Fibroblast of skin of left biceps (primary cell): ENCODE measurements around the gene PLXDC1.

ENCODE experiments used
- DNase-seq, 2 experiments: peaks; one replicate each; pipeline ENCODE4 v3.0.0-alpha.2; 2013; ENCODE audit warnings: low read depth in 2 of 2

Gene PLXDC1

GRCh38 chr17:39151150-39151942 is at the start of gene PLXDC1:
TSS of gene PLXDC1 (minus strand) at chr17:39151637. CDS start at chr17:39151437, 200 bp downstream.
- DNase-seq = no peak

DNA sequence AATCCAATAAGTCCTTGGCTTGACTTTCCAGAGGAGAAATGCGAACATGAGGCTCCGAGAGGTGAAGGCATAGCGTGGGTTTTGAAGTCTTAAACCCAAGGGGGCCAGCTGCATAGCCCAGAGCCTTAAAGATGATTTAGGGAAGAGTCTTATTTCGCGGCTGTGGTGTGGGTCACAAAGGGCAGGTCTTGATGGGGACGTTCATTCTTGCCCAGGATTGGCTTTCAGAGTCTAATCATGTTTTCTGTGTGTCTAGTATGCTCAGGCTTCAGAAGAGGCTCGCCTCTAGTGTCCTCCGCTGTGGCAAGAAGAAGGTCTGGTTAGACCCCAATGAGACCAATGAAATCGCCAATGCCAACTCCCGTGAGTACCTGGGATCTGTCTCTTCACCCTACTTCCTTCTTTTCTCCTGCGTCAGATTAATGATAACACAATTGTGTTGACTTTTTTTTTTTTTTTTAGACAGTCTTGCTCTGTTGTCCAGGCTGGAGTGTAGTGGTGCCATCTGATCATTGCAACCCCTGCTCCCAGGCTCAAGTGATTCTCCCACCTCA is 49.6 kb upstream of the PLXDC1 start:
- DNase-seq = no peak

DNA sequence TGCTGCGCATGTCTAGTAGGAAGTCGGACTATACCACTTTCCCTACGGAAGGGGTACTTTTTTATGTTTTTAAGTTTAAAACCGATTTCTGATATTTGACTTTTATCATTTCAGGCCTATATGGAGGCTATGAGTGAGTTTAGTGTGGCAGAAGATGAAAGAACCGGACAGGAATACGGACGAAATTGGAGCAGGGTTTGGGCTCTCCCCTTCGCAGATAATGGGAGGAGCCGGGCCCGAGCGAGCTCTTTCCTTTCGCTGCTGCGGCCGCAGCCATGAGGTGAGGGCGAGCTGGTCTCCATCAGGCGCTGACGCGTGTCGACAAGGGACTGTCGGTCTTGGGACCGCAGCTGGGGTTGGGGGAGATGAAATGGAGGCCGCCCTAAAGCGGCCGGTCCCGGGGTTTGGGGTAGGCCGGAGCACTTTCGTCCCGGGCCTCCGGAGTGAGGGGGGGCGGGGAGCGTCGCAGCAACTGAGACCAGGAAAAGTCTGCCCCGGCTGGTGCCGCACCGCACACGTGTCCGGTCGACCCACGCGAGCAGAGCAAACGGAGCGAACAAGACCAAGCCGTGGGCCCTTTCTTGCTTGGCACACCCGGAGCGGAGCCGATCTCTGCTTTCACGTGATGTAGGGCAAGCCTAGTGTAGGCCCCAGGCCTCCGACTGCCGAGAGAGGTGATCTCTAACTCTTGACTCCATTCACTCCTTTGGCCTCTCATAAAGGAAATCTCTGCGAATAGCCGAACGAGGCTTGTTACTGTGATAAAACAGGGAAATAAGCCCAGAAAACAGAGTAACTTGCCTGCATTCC is 48.8 kb upstream of the PLXDC1 start, which contains the start of gene RPL19:
RPL19 (plus strand) TSS at position 214 of the 810 bp plus-strand sequence; CDS start at position 276, 62 bp downstream.
- DNase-seq = no peak

DNA sequence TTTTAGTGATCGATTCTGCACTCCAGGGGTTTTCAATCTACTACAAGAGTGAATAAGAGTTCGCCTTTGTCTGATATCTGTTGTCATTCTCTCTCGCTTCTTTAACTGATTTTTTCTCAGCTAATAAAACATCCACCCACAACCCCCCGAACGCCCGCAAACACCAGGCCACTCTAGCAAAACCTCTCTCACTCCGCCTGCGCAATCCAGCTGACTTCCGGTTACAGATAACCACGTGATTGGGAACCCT is 48.3 kb upstream of the PLXDC1 start:
- peak; percentile 85 to 88 for DNase-seq

GRCh38 chr17:39198186-39198566 is 46.7 kb upstream of the PLXDC1 start:
- DNase-seq = no peak

DNA sequence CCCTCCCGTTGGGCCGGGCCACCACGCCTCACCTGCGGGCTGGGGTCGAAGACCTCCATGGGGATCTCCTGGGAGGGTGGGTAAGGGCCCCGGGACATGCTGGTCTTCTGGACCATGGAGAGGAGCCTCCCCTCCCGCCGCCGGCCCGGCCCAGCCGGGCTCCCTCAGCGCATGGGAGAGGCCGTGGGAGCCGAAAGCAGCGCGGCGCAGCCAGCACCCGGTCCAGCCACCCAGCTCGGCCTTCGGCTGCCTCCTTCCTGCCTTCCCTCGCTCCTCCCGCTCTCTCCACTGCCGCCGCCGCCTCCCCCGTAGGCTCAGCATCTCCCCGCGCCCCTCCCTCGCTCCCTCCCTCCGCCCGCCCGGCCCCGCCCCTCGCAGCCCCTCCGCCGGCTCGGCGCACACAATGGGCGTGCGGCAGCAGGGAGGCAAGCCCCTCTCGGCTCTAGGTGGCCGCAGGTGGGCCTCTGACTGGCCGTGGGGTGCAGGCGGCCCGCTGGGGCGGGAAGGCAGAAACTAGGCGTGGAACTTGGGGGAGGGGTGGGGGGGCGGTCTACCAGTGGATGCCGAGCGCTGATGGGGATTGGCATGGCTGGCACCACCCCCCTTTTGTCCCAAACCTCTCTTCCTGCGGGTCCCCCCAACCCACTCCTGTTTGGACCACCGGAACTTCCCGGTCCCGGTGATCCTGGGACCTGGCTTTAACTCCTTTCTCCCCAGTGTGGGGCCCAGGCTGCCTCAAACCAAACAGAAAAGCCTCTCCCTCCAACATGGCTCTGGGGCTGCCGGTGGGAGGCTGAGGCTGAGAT is 46.1 kb upstream of the PLXDC1 start, which contains the start of gene CACNB1:
CACNB1 (minus strand) TSS at position 290 of the 806 bp plus-strand sequence; CDS start at position 116, 174 bp downstream.
- peak; percentile 39 to 42 for DNase-seq

DNA sequence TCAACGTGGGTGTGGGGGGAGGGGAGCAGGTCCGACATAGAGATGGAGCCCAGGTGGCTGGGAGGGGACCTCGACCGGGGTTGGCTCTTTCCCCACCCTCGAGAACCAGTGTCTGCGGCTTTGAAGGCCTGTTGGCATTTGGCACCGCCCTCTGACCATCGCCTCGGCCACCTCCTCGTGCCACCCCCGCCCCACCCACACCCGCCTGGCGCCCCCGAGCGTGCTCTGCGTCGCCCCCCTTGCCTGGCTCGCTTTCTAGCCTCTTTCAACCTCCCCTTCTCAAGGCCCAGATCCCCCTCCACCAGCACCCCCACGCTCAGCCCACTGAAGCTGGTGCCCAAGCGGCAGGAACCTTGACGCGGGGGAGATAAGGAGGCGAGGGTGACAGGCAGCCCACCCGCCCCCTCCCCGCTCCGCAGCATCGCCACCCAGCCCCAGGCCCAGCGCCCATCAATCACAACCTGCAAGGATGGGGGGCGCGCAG is 45.4 kb upstream of the PLXDC1 start:
- DNase-seq = no peak

DNA sequence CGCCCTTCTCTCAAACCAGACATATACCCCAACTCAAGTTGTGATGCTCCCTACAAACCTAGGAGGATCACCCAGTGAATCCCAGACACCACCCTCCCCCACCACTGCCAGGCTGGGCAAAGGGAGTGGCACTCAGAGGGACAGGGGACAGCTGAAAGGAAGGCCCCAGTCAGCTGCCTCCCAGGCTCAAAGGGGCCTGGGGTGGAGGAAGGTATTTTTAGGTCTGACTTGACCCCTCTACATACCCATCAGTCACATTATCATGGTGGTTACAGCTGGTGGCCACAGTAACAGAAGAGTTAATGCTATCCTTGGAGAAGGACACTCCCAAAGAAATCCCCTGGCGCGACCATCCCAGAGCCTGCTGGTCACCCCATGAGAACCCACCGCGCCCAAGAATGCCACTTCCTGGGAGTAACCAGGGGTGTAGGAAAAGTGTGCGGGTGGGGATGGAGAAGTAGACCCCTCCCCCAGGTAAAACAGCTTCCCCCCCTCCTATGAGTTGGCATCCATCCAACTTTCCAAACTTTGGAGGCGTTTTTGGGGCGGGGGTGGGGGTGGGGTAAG is 44.9 kb upstream of the PLXDC1 start:
- DNase-seq = no peak

- no peak for DNase-seq
These were observed 44.2 kb upstream of the PLXDC1 start for GRCh38 chr17:39195568-39196160.

- no peak for DNase-seq
These were observed 43.6 kb upstream of the PLXDC1 start for GRCh38 chr17:39194985-39195524.

DNA sequence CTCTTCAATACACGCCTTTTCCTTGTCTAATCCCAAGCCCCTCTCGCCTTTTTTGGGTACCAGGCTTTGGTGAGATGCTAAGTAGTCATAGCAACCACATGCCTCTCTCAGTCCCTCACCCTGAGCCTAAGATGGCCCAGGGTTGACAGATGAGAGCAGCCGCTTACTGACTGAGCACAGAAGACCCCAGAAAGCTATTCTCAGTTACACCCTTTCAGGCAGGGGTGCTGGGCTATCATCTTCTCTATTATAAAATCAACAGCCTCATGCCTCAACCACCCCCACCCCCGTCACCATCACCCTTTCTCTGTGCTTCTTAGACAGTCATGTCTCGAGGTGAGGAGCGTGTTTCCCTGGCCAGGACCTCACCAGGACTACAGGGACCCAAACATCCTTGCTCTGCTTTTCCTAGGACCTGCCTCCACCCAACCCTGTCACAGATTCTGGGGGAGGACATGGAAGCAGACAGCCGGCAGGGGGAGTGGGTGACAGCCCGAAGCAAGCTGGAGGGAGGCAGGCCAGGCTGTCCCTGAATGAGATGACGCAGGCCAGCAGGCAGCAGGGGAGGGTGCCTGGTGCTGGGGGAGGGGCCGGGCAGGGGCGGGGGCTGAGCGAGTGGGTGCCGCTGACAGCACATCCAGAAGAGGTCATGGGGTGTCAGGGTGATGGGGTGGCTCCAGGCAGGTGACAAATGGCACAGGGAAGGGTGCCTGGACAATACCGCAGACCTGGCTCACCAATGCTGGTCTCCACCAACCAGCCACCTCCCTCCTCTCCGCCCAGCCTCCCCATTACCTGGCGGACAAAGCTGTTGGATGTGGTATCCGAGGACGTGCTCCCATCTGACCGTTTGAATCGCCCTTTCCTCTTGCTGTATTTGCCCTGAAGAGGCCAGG is 42.9 kb upstream of the PLXDC1 start:
- DNase-seq = no peak

DNA sequence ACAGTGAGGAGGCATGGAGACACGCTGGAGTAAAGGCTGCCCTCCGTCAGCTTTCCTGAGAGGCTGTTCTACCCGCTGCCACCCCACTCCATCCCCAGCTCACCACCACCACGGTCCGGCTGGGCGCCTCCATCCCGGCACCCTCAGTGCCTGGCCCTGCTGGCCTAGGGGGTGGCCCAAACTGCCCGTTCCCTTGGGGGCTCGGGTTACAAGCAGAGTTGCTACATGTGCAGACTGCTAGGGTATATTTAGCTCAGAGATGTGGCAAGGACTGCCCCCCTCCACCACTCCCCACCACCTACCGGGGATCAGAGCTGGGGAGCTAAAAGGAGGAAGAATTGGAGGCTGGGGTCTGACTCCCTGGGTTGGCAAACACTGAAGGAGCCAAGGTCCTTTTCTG is 41.9 kb upstream of the PLXDC1 start:
- no peak for DNase-seq

- no peak for DNase-seq
These were observed 41.5 kb upstream of the PLXDC1 start for GRCh38 chr17:39192901-39193300.

GRCh38 chr17:39191750-39192510 is 40.5 kb upstream of the PLXDC1 start:
- DNase-seq = no peak

- DNase-seq = no peak
These were observed 35.9 kb upstream of the PLXDC1 start for GRCh38 chr17:39187152-39187830.

- DNase-seq = no peak
These were observed 35.1 kb upstream of the PLXDC1 start for GRCh38 chr17:39186481-39187002.

- DNase-seq = no peak
These were observed 32.3 kb upstream of the PLXDC1 start for GRCh38 chr17:39183720-39184119.

DNA sequence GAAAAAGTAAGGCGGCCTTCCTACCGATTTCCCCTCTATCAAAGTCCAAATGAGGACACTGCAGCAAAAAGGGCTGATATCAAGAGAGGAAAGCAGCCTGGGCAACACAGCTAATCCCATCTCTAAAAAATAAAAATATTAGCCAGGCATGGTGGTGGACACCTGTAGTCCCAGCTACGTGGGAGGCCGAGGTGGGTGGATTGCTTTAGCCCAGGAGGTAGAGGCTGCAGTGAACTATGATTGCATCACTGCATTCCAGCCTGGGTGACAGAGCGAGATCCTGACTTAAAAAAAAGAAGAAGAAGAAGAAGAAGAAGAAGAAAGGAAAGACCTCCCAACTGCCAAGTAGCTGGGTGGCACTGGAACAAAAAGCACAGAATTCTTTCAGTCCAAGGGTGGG is 31.6 kb upstream of the PLXDC1 start:
- no peak for DNase-seq
